Neuronal stem cell (in vitro differentiated cells): Measurements from ENCODE around the gene SNRNP35. TPM values are rescaled to one million over a fixed set of nuclear protein-coding genes. Genes with fewer than 3 reads are reported as not detected.
"Not testable (repeated sequence)": the region's sequence is repeated elsewhere in the genome, so short reads cannot be mapped to it uniquely, and the experiment has no call there.

Experiments used
- DNase-seq: peaks from one replicate; pipeline ENCODE4 v3.0.0-alpha.2; 2013; ENCODE audit warnings: low spot score
- H2AFZ ChIP-seq: one replicate; pipeline ENCODE4 v1.6.1; 2013; ENCODE audit warnings: mild to moderate bottlenecking, low read length, inconsistent platforms
- H2AK5ac ChIP-seq: 2 replicates; pipeline ENCODE4 v1.6.1; 2013; ENCODE audit warnings: low read depth, mild to moderate bottlenecking, inconsistent platforms, low read length, moderate library complexity, mixed read lengths
- H2BK120ac ChIP-seq: 2 replicates; pipeline ENCODE4 v1.6.1; 2013; ENCODE audit warnings: low read depth, mild to moderate bottlenecking, inconsistent platforms, low read length, moderate library complexity, mixed read lengths
- H2BK12ac ChIP-seq: one replicate; pipeline ENCODE4 v1.6.1; 2013; ENCODE audit warnings: low read length, inconsistent platforms
- H2BK15ac ChIP-seq: 2 replicates; pipeline ENCODE4 v1.6.1; 2013; ENCODE audit warnings: mild to moderate bottlenecking, low read length, inconsistent platforms, mixed read lengths
- H2BK5ac ChIP-seq: one replicate; pipeline ENCODE4 v1.6.1; 2013; ENCODE audit warnings: inconsistent platforms, mild to moderate bottlenecking, low read length, moderate library complexity
- H3K14ac ChIP-seq: one replicate; pipeline ENCODE4 v1.6.1; 2013; ENCODE audit warnings: low read length, inconsistent platforms
- H3K18ac ChIP-seq: 2 replicates; pipeline ENCODE4 v1.6.1; 2013; ENCODE audit warnings: low read length, inconsistent platforms
- H3K23ac ChIP-seq: 2 replicates; pipeline ENCODE4 v1.6.1; 2013; ENCODE audit warnings: low read depth, mild to moderate bottlenecking, mixed read lengths, low read length, inconsistent platforms; ENCODE audit not compliant: poor library complexity
- H3K27ac ChIP-seq: replicated peaks from 3 replicates; pipeline ENCODE4 v1.5.1; 2013; ENCODE audit warnings: low read length, inconsistent platforms
- H3K27me3 ChIP-seq, 3 experiments: 2 replicates each; pipeline ENCODE4 v1.6.1; 2013; ENCODE audit warnings: low read length in 3 of 3, mild to moderate bottlenecking in 2 of 3, inconsistent platforms in 1 of 3, low read depth in 1 of 3, mixed read lengths in 1 of 3, moderate library complexity in 1 of 3; ENCODE audit not compliant: control insufficient read depth in 3 of 3, insufficient read depth in 3 of 3
- H3K36me3 ChIP-seq, 2 donors: replicated peaks in 1 of 2; 2 replicates each; pipeline ENCODE4 v1.6.1; 2013; ENCODE audit warnings: low read length in 2 of 2; ENCODE audit not compliant: control insufficient read depth in 2 of 2, insufficient read depth in 2 of 2
- H3K4ac ChIP-seq: 2 replicates; pipeline ENCODE4 v1.6.1; 2013; ENCODE audit warnings: inconsistent platforms, mild to moderate bottlenecking, low read length, moderate library complexity
- H3K4me1 ChIP-seq, 2 donors: 1 replicate in 1 of 2; 2 replicates in 1 of 2; pipeline ENCODE4 v1.6.1; 2013; ENCODE audit warnings: low read length in 2 of 2, low read depth in 1 of 2; ENCODE audit not compliant: control insufficient read depth in 2 of 2, insufficient read depth in 1 of 2
- H3K4me2 ChIP-seq: one replicate; pipeline ENCODE4 v1.6.1; 2013; ENCODE audit warnings: mild to moderate bottlenecking, low read length, inconsistent platforms; ENCODE audit not compliant: insufficient read depth, poor library complexity, severe bottlenecking
- H3K4me3 ChIP-seq, 2 donors: 2 replicates each; pipeline ENCODE4 v1.5.1; 2013; ENCODE audit warnings: low read length in 2 of 2, mild to moderate bottlenecking in 2 of 2, inconsistent platforms in 1 of 2, moderate library complexity in 1 of 2
- H3K79me1 ChIP-seq: one replicate; pipeline ENCODE4 v1.6.1; 2013; ENCODE audit warnings: low read depth, mild to moderate bottlenecking, inconsistent platforms, low read length, moderate library complexity
- H3K9ac ChIP-seq: one replicate; pipeline ENCODE4 v1.6.1; 2013; ENCODE audit warnings: mild to moderate bottlenecking, low read depth, low read length, inconsistent platforms; ENCODE audit not compliant: poor library complexity
- H3K9me3 ChIP-seq, 2 donors: replicated peaks in 1 of 2; 2 replicates each; pipeline versions ENCODE3 to v1.6.1; 2013; ENCODE audit warnings: low read length in 2 of 2, mild to moderate bottlenecking in 2 of 2, inconsistent platforms in 1 of 2, low read depth in 1 of 2, mixed read lengths in 1 of 2, moderate library complexity in 1 of 2; ENCODE audit not compliant: control insufficient read depth in 2 of 2, insufficient read depth in 1 of 2
- H4K8ac ChIP-seq: one replicate; pipeline ENCODE4 v1.6.1; 2013; ENCODE audit warnings: low read depth, mild to moderate bottlenecking, inconsistent platforms, low read length, moderate library complexity
- H4K91ac ChIP-seq: one replicate; pipeline ENCODE4 v1.6.1; 2013; ENCODE audit warnings: low read length, low read depth, mild to moderate bottlenecking, inconsistent platforms; ENCODE audit not compliant: poor library complexity
- WGBS, 2 donors: extraction: QIAGEN DNeasy Blood & Tissue Kit; methylation state at CpG; one replicate each; pipeline ENCODE4 v1.1.7; 2013; ENCODE audit warnings: missing lambda C conversion rate in 2 of 2, mixed read lengths in 1 of 2; ENCODE audit not compliant: insufficient read length in 2 of 2, insufficient replicate concordance in 1 of 2; ENCODE audit errors: extremely low coverage in 2 of 2; 5-methylcytosine and 5-hydroxymethylcytosine counted together
- polyA plus RNA-seq, 2 experiments: library from polyadenylated mRNA; stranded (reverse); fragments of 200-250 nt; gene quantifications; one replicate each; pipeline ENCODE4 v1.2.3, GENCODE V29; 2013

Gene SNRNP35, protein sequence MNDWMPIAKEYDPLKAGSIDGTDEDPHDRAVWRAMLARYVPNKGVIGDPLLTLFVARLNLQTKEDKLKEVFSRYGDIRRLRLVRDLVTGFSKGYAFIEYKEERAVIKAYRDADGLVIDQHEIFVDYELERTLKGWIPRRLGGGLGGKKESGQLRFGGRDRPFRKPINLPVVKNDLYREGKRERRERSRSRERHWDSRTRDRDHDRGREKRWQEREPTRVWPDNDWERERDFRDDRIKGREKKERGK
- 22.6 TPM for polyA plus RNA-seq (2013, experiment 1 of 2)
- 24.4 TPM for polyA plus RNA-seq (2013, experiment 2 of 2)

DNA sequence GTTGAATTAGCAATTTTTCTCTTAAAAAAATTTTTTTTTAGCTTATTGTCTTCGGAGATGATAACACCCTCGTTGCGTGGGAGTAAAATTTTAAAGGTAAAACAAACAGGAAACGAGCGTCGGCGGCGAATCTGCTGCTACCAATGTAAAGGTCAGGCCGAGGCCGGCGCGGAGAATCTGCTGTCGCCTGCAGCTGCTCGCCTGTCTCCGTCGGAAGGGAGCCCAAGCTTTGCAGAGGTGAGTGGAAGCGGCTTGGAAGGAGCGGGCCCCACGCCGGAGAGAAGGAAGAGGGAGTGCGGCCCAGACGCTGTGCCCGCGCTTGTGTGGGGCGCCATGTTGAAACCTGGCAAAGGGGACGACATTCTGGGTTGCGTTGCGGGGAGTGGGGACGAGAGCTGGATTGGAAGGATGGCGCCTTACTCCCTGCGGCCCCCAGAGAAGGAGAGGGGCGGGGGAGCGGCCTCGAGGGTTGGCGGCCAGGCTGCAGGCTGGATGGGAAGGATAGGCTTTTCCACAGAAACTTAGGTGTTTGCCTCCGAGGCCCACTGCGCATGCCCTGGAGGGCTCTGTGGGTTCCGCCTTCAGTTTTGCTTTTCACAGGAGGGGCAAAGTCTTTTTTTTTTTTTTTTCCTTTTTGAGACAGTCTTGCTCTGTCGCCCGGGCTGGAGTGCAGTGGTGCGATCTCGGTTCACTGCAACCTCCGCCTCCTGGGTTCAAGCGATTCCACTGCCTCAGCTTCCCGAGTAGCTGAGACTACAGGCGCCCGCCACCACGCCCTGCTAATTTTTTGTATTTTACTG, at the start of gene SNRNP35:
Gene SNRNP35, plus strand, starts transcription at position 160 of the 800 bp plus-strand sequence. CDS start 7,402 bp downstream, outside the sequence.
- Histone ChIP-seq H3K23ac (peak within 1 kb of the TSS; percentile 96), H3K36me3 (peaks cover 0 to 15% of the 10 kb centered on the region in 2 donors), H3K9ac (peak within 1 kb of the TSS; percentile 99), H2BK120ac (no peak within 1 kb of the TSS), H4K8ac (no peak within 1 kb of the TSS), H3K79me1 (peaks cover 2% of the 10 kb centered on the region), H3K14ac (peak within 1 kb of the TSS; percentile 71), H3K4ac (no peak within 1 kb of the TSS), H3K27ac (peak within 1 kb of the TSS; percentile 100), H2AFZ (peak within 1 kb of the TSS; percentile 99), H2AK5ac (no peak within 1 kb of the TSS), H3K4me2 (peak within 1 kb of the TSS; percentile 54), H3K18ac (peak within 1 kb of the TSS; percentile 99), H3K27me3 (no peaks in the 10 kb centered on the region), H3K9me3 (no peaks in the 10 kb centered on the region), H3K4me1 (peaks cover 0 to 4% of the 10 kb centered on the region in 2 donors), H2BK15ac (no peak within 1 kb of the TSS), H3K4me3 (peak within 1 kb of the TSS; percentile 93 to 97), H4K91ac (no peak within 1 kb of the TSS), H2BK5ac (peak within 1 kb of the TSS; percentile 95), H2BK12ac (peak within 1 kb of the TSS; percentile 63)
- WGBS, 2 donors = no CpG with 5 or more reads among the region's 48 CpGs
- peak; percentile 69 for DNase-seq

DNA sequence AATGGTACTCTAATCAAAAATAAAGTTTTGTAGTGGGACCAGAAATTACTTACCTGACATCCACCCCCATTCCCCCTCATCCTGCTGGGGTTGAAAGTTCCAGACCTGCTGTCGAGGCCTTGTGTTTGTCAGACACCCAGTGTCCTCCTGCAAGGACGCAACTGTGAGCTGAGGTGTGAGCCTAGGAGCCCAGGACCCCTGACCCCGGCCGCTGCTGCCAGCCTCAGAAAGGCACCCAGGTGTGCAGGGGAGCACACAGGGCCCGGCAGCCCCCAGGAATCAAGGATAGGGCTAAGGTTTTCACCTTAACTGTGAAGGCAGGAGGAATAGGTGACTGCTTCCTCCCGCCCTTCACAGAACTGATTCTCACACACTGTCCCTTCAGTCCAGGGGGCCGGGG, 49.3 kb upstream of the SNRNP35 start:
- H2BK12ac ChIP-seq, H3K4me3 ChIP-seq, H2BK120ac ChIP-seq, H4K8ac ChIP-seq, H3K9me3 ChIP-seq, H2BK5ac ChIP-seq, H2AFZ ChIP-seq, H3K4me2 ChIP-seq, H2BK15ac ChIP-seq, H3K23ac ChIP-seq, H3K27ac ChIP-seq, H4K91ac ChIP-seq, DNase-seq, H3K4ac ChIP-seq, H3K18ac ChIP-seq, H3K27me3 ChIP-seq, H3K14ac ChIP-seq, H3K79me1 ChIP-seq, H3K9ac ChIP-seq, H3K4me1 ChIP-seq, H2AK5ac ChIP-seq: not testable (repeated sequence)
- peaks cover 21 to 61% of the 10 kb centered on the region in 2 donors for H3K36me3 ChIP-seq
- WGBS, 2 donors = no CpG with 5 or more reads among the region's 7 CpGs

DNA sequence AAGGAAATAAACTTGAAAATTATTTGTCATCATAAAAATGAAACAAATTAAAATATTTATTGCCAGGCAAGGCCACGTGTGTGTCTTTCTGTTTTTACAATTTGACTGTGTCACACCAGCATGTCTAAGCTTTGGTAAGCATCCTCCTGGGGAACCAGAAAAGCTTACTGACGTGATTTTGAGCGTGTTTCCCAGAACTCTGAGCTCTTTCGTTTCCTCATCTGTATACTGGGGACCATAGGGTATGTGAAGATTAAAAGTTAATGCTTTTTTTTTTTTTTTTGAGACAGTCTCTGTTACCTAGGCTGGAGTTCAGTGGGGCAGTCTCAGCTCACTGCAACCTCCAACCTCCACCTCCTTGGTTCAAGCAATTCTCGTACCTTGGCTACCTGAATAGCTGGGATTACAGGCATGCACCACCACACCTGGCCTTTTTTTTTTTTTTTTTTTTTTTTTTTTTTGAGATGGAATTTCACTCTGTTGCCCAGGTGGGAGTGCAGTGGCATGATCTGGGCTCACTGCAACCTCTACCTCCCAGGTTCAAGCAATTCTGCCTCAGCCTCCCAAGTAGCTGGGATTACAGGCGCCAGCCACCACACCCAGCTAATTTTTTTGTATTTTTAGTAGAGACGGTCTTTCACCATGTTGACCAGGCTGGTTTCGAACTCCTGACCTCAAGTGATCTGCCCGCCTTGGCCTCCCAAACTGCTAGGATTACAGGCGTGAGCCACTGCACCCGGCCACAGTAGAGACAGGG, 48.5 kb upstream of the SNRNP35 start:
- H3K27ac ChIP-seq, H2AFZ ChIP-seq, H3K79me1 ChIP-seq, H3K27me3 ChIP-seq, H2BK12ac ChIP-seq, DNase-seq, H2BK15ac ChIP-seq, H2BK120ac ChIP-seq, H3K23ac ChIP-seq, H2BK5ac ChIP-seq, H3K4ac ChIP-seq, H3K9ac ChIP-seq, H4K8ac ChIP-seq, H3K18ac ChIP-seq, H3K4me2 ChIP-seq, H3K4me3 ChIP-seq, H4K91ac ChIP-seq, H3K4me1 ChIP-seq, H2AK5ac ChIP-seq, H3K9me3 ChIP-seq, H3K14ac ChIP-seq: not testable (repeated sequence)
- H3K36me3 ChIP-seq = peaks cover 15 to 53% of the 10 kb centered on the region in 2 donors
- no CpG with 5 or more reads among the region's 11 CpGs for WGBS, 2 donors
